HL-60 (cell line): ENCODE data around the gene SYVN1.
"Not testable (repeated sequence)": the region's sequence is repeated elsewhere in the genome, so short reads cannot be mapped to it uniquely, and the experiment has no call there.

Experiments used
- DNase-seq, 2 experiments: peaks; one replicate each; pipeline ENCODE4 v3.0.0-alpha.2; 2010 to 2020; ENCODE audit warnings: low read depth in 1 of 2, low spot score in 1 of 2
- H3K27ac ChIP-seq: fragments of 250-450 bp; sonication (Bioruptor Pico); replicated peaks from 2 replicates; pipeline ENCODE4 v1.5.1; 2020; ENCODE audit warnings: mild to moderate bottlenecking, moderate library complexity
- H3K27me3 ChIP-seq: fragments of 250-450 bp; sonication (Bioruptor Pico); 2 replicates; pipeline ENCODE4 v1.5.1; 2021; ENCODE audit warnings: mild to moderate bottlenecking, moderate library complexity; ENCODE audit not compliant: insufficient read depth, poor library complexity, severe bottlenecking
- H3K4me3 ChIP-seq: replicated peaks from 2 replicates; pipeline ENCODE4 v1.5.1; 2011; ENCODE audit warnings: mild to moderate bottlenecking, control low read depth, low read length; ENCODE audit not compliant: insufficient read depth
- GABPA ChIP-seq: IDR thresholded peaks from 2 replicates; pipeline ENCODE4 v1.6.1; 2012; ENCODE audit warnings: low read depth
- POLR2AphosphoS5 ChIP-seq: IDR thresholded peaks from 2 replicates; pipeline ENCODE4 v1.6.1; 2012; ENCODE audit warnings: low read depth
- SPI1 ChIP-seq: IDR thresholded peaks from 2 replicates; pipeline ENCODE4 v1.6.1; 2012; ENCODE audit warnings: low read depth, mild to moderate bottlenecking, borderline replicate concordance
- TF ChIP-seq, protein P1 (sequence below): IDR thresholded peaks from 2 replicates; pipeline ENCODE4 v1.6.1; 2012; ENCODE audit warnings: low read depth; ENCODE audit not compliant: insufficient replicate concordance
- TF ChIP-seq, protein P2 (sequence below): IDR thresholded peaks from one replicate; pipeline ENCODE4 v1.5.1; 2011; ENCODE audit warnings: low read length, control low read depth, inconsistent platforms; ENCODE audit not compliant: insufficient read depth

The SYVN1 gene

DNA sequence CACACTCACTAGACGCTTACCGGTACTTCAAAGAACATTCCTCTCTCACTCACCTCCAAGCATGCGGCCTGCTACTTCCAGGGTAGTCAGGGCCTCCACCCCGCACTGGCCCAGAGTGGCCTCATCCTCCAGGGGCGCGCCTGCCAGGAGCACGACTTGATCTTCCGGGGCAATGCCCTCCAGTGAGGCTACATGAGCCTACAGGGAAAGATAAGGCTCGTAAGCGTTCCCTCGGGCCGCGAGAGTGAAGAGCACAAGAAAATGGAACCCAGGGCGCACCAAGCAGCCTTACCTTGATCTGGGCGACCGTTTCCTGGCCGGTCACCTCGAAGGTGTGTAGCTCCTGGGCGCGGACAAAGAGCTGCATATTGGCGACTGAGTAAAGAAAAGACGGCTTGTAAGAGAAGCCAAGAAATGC lies 12.9 kb downstream of the SYVN1 start:
- Histone ChIP-seq H3K4me3 (peak overlapping the region; percentile 76), H3K27me3 (no peaks in the 10 kb centered on the region), H3K27ac (peak overlapping the region; percentile 92)
- no peak for DNase-seq
- no peak for TF ChIP-seq SPI1
- TF ChIP-seq, protein P1, sequence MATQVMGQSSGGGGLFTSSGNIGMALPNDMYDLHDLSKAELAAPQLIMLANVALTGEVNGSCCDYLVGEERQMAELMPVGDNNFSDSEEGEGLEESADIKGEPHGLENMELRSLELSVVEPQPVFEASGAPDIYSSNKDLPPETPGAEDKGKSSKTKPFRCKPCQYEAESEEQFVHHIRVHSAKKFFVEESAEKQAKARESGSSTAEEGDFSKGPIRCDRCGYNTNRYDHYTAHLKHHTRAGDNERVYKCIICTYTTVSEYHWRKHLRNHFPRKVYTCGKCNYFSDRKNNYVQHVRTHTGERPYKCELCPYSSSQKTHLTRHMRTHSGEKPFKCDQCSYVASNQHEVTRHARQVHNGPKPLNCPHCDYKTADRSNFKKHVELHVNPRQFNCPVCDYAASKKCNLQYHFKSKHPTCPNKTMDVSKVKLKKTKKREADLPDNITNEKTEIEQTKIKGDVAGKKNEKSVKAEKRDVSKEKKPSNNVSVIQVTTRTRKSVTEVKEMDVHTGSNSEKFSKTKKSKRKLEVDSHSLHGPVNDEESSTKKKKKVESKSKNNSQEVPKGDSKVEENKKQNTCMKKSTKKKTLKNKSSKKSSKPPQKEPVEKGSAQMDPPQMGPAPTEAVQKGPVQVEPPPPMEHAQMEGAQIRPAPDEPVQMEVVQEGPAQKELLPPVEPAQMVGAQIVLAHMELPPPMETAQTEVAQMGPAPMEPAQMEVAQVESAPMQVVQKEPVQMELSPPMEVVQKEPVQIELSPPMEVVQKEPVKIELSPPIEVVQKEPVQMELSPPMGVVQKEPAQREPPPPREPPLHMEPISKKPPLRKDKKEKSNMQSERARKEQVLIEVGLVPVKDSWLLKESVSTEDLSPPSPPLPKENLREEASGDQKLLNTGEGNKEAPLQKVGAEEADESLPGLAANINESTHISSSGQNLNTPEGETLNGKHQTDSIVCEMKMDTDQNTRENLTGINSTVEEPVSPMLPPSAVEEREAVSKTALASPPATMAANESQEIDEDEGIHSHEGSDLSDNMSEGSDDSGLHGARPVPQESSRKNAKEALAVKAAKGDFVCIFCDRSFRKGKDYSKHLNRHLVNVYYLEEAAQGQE: peak; percentile 7
- TF ChIP-seq GABPA: no peak
- no peak; the same call in 1 of the 2 replicates for TF ChIP-seq POLR2AphosphoS5
- TF ChIP-seq, protein P2, sequence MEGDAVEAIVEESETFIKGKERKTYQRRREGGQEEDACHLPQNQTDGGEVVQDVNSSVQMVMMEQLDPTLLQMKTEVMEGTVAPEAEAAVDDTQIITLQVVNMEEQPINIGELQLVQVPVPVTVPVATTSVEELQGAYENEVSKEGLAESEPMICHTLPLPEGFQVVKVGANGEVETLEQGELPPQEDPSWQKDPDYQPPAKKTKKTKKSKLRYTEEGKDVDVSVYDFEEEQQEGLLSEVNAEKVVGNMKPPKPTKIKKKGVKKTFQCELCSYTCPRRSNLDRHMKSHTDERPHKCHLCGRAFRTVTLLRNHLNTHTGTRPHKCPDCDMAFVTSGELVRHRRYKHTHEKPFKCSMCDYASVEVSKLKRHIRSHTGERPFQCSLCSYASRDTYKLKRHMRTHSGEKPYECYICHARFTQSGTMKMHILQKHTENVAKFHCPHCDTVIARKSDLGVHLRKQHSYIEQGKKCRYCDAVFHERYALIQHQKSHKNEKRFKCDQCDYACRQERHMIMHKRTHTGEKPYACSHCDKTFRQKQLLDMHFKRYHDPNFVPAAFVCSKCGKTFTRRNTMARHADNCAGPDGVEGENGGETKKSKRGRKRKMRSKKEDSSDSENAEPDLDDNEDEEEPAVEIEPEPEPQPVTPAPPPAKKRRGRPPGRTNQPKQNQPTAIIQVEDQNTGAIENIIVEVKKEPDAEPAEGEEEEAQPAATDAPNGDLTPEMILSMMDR: no peak

DNA sequence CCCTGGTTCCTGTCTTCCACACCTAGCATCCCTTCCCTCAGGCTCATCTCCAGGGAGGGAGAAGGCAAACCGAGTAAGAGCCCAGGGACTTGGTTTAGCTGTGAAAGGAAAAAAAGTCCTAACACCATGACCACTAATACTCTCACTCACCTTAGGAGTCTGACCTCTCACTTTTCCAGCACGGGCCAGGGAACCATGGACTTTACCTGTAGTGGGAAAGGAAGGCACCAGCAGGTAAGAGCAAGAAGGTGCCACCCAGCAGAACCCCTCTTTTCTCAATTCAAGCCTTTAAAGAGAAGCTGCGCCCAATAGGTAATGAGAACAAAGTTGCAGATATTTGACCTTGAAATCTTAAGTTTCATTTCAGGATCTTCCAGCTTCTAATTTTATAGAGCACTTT lies 13.5 kb downstream of the SYVN1 start:
- Histone ChIP-seq H3K27ac (peak overlapping the region; percentile 92), H3K4me3 (peak overlapping the region; percentile 76)

DNA sequence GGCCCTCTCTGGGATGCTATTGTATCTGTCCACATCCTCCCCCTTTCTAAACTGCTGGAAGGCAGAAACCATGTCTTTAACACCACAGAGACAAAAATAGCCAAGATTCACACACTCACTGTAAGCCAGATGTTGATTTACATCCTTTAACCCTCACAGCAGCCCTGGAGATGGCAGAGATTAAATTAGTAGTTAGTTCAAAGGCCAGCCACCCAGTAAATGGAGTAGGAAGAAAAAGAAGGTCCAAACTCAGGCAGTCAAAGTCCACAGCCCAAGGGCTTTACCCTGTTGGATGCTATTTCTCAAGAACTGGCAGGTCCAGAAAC lies 14.7 kb downstream of the SYVN1 start:
- Histone ChIP-seq H3K27me3 (no peaks in the 10 kb centered on the region), H3K4me3 (no peak overlapping the region), H3K27ac (no peak overlapping the region; the same call in 1 of the 2 replicates)
- DNase-seq: no peak
- TF ChIP-seq, protein P1: no peak
- TF ChIP-seq POLR2AphosphoS5: no peak
- TF ChIP-seq, protein P2: no peak
- no peak for TF ChIP-seq GABPA
- no peak for TF ChIP-seq SPI1

More for the DNA sequence above, 13.5 kb downstream of the SYVN1 start:
- H3K27me3 ChIP-seq: no peaks in the 10 kb centered on the region
- DNase-seq: no peak
- TF ChIP-seq SPI1 (no peak), GABPA (no peak), POLR2AphosphoS5 (no peak)
- TF ChIP-seq, protein P2: no peak

DNA sequence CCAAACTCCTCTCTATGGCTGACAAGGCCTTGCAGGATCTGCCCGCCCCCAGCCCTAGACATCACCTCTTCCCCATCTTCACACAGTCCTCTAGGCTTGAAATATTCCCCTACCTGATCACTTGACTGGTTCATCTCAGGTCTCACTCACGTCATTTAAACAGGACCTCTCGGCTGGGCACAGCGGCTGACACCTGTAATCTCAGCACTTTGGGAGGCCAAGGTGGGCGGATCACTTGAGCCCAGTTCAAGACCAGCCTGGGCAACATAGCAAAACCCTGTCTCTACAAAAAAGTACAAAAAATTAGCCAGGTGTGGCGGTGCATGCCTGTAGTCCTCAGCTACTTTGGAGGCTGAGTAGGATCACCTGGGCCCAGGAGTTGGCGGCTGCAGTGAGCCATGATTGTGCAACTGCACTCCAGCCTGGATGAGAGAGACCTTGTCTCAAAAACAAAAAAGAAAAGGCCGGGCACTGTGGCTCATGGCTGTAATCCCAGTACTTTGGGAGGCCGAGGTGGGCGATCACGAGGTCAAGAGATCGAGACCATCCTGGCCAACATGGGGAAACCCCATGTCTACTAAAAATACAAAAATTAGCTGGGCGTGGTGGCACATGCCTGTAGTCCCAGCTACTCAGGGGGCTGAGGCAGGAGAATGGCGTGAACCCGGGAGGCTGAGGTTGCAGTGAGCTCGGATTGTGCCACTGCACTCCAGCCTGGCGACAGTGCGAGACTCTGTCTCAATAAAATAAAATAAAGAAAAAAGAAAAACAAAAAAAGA lies 15.2 kb downstream of the SYVN1 start:
- H3K27ac ChIP-seq, H3K27me3 ChIP-seq, DNase-seq, H3K4me3 ChIP-seq: not testable (repeated sequence)
